Measurements from ENCODE around the gene ULBP3. TPM values are rescaled to one million over a fixed set of nuclear protein-coding genes. Genes with fewer than 3 reads are reported as not detected.

ULBP3 gene
- total and polyA plus RNA-seq, 7 experiments from 2014 or later: 0.27 to 1.5 (median 0.39) TPM; not detected in 3

- peaks cover 0 to 8% (median 0%) of the 10 kb centered on the region in 11 donors for H3K9me3 Mint-ChIP-seq
- peaks cover 3% of the 10 kb centered on the region in 2 donors for H3K27me3 ChIP-seq (ENCODE audit: control insufficient read depth in 2 of 2, insufficient read depth in 2 of 2, low read length in 2 of 2)
Observed at GRCh38 chr6:150050846-150051245, 18.1 kb downstream of the ULBP3 start.

GRCh38 chr6:150048099-150048498 is 20.8 kb downstream of the ULBP3 start:
- ATAC-seq (no peak), DNase-seq (no peak)
- Histone ChIP-seq H3K27me3 (ENCODE audit: control insufficient read depth in 2 of 2, insufficient read depth in 2 of 2, low read length in 2 of 2) (peaks cover 3% of the 10 kb centered on the region in 2 donors), H3K27ac (ENCODE audit: low read depth, low read length) (no peak overlapping the region), H3K36me3 (ENCODE audit: control insufficient read depth in 2 of 3, insufficient read depth in 3 of 3, low read length in 3 of 3) (no peaks in the 10 kb centered on the region), H3K4me1 (ENCODE audit: control insufficient read depth in 2 of 2, insufficient read depth in 2 of 2, low read length in 2 of 2) (no peaks in the 10 kb centered on the region), H3K9me3 (ENCODE audit: control insufficient read depth in 2 of 3, low read length in 3 of 3) (no peaks in the 10 kb centered on the region), H3K4me3 (ENCODE audit: low read length) (no peak overlapping the region)
- POLR2A ChIA-PET: no interaction called here
- H3K9me3 Mint-ChIP-seq: peaks cover 0 to 3% (median 0%) of the 10 kb centered on the region in 11 donors
- H3K36me3 Mint-ChIP-seq: peaks cover 0 to 3% (median 0%) of the 10 kb centered on the region in 5 donors
- intact Hi-C loops (cut with micrococcal nuclease): no loop called here
- peaks cover 42 to 56% (median 46%) of the 10 kb centered on the region in 5 donors for H3K27me3 Mint-ChIP-seq
- peaks cover 0 to 6% (median 3%) of the 10 kb centered on the region in 7 donors for H3K4me1 Mint-ChIP-seq
- CTCF ChIA-PET: no interaction called here
- H3K27ac Mint-ChIP-seq: no peak overlapping the region
- no peak overlapping the region for H3K4me3 Mint-ChIP-seq

More at GRCh38 chr6:150050846-150051245, 18.1 kb downstream of the ULBP3 start:
- H3K27ac ChIP-seq (ENCODE audit: low read depth, low read length): no peak overlapping the region
- ChIA-PET POLR2A (no interaction called here), CTCF (no interaction called here)
- DNase-seq: no peak
- no peak overlapping the region for H3K4me3 ChIP-seq (ENCODE audit: low read length)
- H3K4me1 ChIP-seq (ENCODE audit: control insufficient read depth in 2 of 2, insufficient read depth in 2 of 2, low read length in 2 of 2): no peaks in the 10 kb centered on the region
- Mint-ChIP-seq H3K27ac (no peak overlapping the region), H3K36me3 (peaks cover 0 to 5% (median 0%) of the 10 kb centered on the region in 5 donors), H3K4me1 (peaks cover 0 to 6% (median 4%) of the 10 kb centered on the region in 7 donors), H3K27me3 (peaks cover 54 to 75% (median 69%) of the 10 kb centered on the region in 5 donors), H3K4me3 (no peak overlapping the region)
- intact Hi-C loops (cut with micrococcal nuclease): no loop called here
- no peaks in the 10 kb centered on the region for H3K9me3 ChIP-seq (ENCODE audit: control insufficient read depth in 2 of 3, low read length in 3 of 3)
- ATAC-seq: no peak
- no peaks in the 10 kb centered on the region for H3K36me3 ChIP-seq (ENCODE audit: control insufficient read depth in 2 of 3, insufficient read depth in 3 of 3, low read length in 3 of 3)

GRCh38 chr6:150046943-150047342 is 22.0 kb downstream of the ULBP3 start:
- no peaks in the 10 kb centered on the region for H3K9me3 ChIP-seq (ENCODE audit: control insufficient read depth in 2 of 3, low read length in 3 of 3)
- H3K27me3 ChIP-seq (ENCODE audit: control insufficient read depth in 2 of 2, insufficient read depth in 2 of 2, low read length in 2 of 2): peaks cover 3% of the 10 kb centered on the region in 2 donors
- H3K4me3 Mint-ChIP-seq: no peak overlapping the region
- H3K4me1 Mint-ChIP-seq: peaks cover 0 to 6% (median 3%) of the 10 kb centered on the region in 7 donors
- ChIA-PET POLR2A (no interaction called here), CTCF (no interaction called here)
- DNase-seq: no peak
- peaks cover 0 to 3% (median 0%) of the 10 kb centered on the region in 11 donors for H3K9me3 Mint-ChIP-seq
- no peaks in the 10 kb centered on the region for H3K36me3 ChIP-seq (ENCODE audit: control insufficient read depth in 2 of 3, insufficient read depth in 3 of 3, low read length in 3 of 3)
- H3K4me3 ChIP-seq (ENCODE audit: low read length): no peak overlapping the region
- peaks cover 34 to 56% (median 40%) of the 10 kb centered on the region in 5 donors for H3K27me3 Mint-ChIP-seq
- H3K27ac ChIP-seq (ENCODE audit: low read depth, low read length): no peak overlapping the region
- intact Hi-C loops (cut with micrococcal nuclease): no loop called here
- H3K36me3 Mint-ChIP-seq: peaks cover 0 to 3% (median 0%) of the 10 kb centered on the region in 5 donors
- no peak overlapping the region for H3K27ac Mint-ChIP-seq
- no peaks in the 10 kb centered on the region for H3K4me1 ChIP-seq (ENCODE audit: control insufficient read depth in 2 of 2, insufficient read depth in 2 of 2, low read length in 2 of 2)
- ATAC-seq: no peak

- H3K4me3 Mint-ChIP-seq: no peak overlapping the region
- peaks cover 0 to 3% (median 0%) of the 10 kb centered on the region in 11 donors for H3K9me3 Mint-ChIP-seq
Observed at GRCh38 chr6:150044621-150045145, 24.2 kb downstream of the ULBP3 start.

GRCh38 chr6:150043501-150044412 is 25.2 kb downstream of the ULBP3 start:
- Mint-ChIP-seq H3K36me3 (peaks cover 0 to 3% (median 0%) of the 10 kb centered on the region in 5 donors), H3K4me1 (peaks cover 0 to 7% (median 4%) of the 10 kb centered on the region in 7 donors)
- CTCF ChIA-PET: no interaction called here

More at GRCh38 chr6:150044621-150045145, 24.2 kb downstream of the ULBP3 start:
- DNase-seq (no peak), ATAC-seq (no peak)
- peaks cover 0 to 6% (median 3%) of the 10 kb centered on the region in 7 donors for H3K4me1 Mint-ChIP-seq
- ChIA-PET CTCF (no interaction called here), POLR2A (no interaction called here)
- H3K36me3 Mint-ChIP-seq: peaks cover 0 to 3% (median 0%) of the 10 kb centered on the region in 5 donors
- no peaks in the 10 kb centered on the region for H3K4me1 ChIP-seq (ENCODE audit: control insufficient read depth in 2 of 2, insufficient read depth in 2 of 2, low read length in 2 of 2)
- intact Hi-C loops (cut with micrococcal nuclease): no loop called here
- H3K4me3 ChIP-seq (ENCODE audit: low read length): no peak overlapping the region
- H3K9me3 ChIP-seq (ENCODE audit: control insufficient read depth in 2 of 3, low read length in 3 of 3): no peaks in the 10 kb centered on the region
- peaks cover 0 to 4% of the 10 kb centered on the region in 2 donors for H3K27me3 ChIP-seq (ENCODE audit: control insufficient read depth in 2 of 2, insufficient read depth in 2 of 2, low read length in 2 of 2)
- peaks cover 42 to 59% (median 48%) of the 10 kb centered on the region in 5 donors for H3K27me3 Mint-ChIP-seq
- no peak overlapping the region for H3K27ac Mint-ChIP-seq
- H3K36me3 ChIP-seq (ENCODE audit: control insufficient read depth in 2 of 3, insufficient read depth in 3 of 3, low read length in 3 of 3): no peaks in the 10 kb centered on the region
- no peak overlapping the region for H3K27ac ChIP-seq (ENCODE audit: low read depth, low read length)

GRCh38 chr6:150043096-150043495 is 25.8 kb downstream of the ULBP3 start:
- DNase-seq (no peak), ATAC-seq (no peak)
- H3K27ac Mint-ChIP-seq: no peak overlapping the region
- peaks cover 0 to 9% (median 3%) of the 10 kb centered on the region in 7 donors for H3K4me1 Mint-ChIP-seq
- intact Hi-C loops (cut with micrococcal nuclease): no loop called here
- H3K27me3 ChIP-seq (ENCODE audit: control insufficient read depth in 2 of 2, insufficient read depth in 2 of 2, low read length in 2 of 2): peaks cover 0 to 14% of the 10 kb centered on the region in 2 donors
- peaks cover 0 to under 1% (median 0%) of the 10 kb centered on the region in 11 donors for H3K9me3 Mint-ChIP-seq
- H3K36me3 Mint-ChIP-seq: peaks cover 0 to 3% (median 0%) of the 10 kb centered on the region in 5 donors
- no peak overlapping the region for H3K27ac ChIP-seq (ENCODE audit: low read depth, low read length)
- ChIA-PET POLR2A (no interaction called here), CTCF (no interaction called here)
- H3K27me3 Mint-ChIP-seq: peaks cover 47 to 68% (median 62%) of the 10 kb centered on the region in 5 donors
- H3K4me3 ChIP-seq (ENCODE audit: low read length): no peak overlapping the region
- H3K9me3 ChIP-seq (ENCODE audit: control insufficient read depth in 2 of 3, low read length in 3 of 3): no peaks in the 10 kb centered on the region
- no peaks in the 10 kb centered on the region for H3K4me1 ChIP-seq (ENCODE audit: control insufficient read depth in 2 of 2, insufficient read depth in 2 of 2, low read length in 2 of 2)
- H3K36me3 ChIP-seq (ENCODE audit: control insufficient read depth in 2 of 3, insufficient read depth in 3 of 3, low read length in 3 of 3): no peaks in the 10 kb centered on the region
- H3K4me3 Mint-ChIP-seq: no peak overlapping the region

More at GRCh38 chr6:150043501-150044412, 25.2 kb downstream of the ULBP3 start:
- peaks cover 0 to 7% of the 10 kb centered on the region in 2 donors for H3K27me3 ChIP-seq (ENCODE audit: control insufficient read depth in 2 of 2, insufficient read depth in 2 of 2, low read length in 2 of 2)
- H3K36me3 ChIP-seq (ENCODE audit: control insufficient read depth in 2 of 3, insufficient read depth in 3 of 3, low read length in 3 of 3): no peaks in the 10 kb centered on the region
- POLR2A ChIA-PET: no interaction called here
- DNase-seq: no peak
- no peak for ATAC-seq
- no peaks in the 10 kb centered on the region for H3K9me3 ChIP-seq (ENCODE audit: control insufficient read depth in 2 of 3, low read length in 3 of 3)
- H3K4me3 ChIP-seq (ENCODE audit: low read length): no peak overlapping the region
- Mint-ChIP-seq H3K9me3 (peaks cover 0 to 3% (median 0%) of the 10 kb centered on the region in 11 donors), H3K27me3 (peaks cover 45 to 62% (median 57%) of the 10 kb centered on the region in 5 donors), H3K4me3 (no peak overlapping the region), H3K27ac (no peak overlapping the region)
- intact Hi-C loops (cut with micrococcal nuclease): no loop called here
- no peaks in the 10 kb centered on the region for H3K4me1 ChIP-seq (ENCODE audit: control insufficient read depth in 2 of 2, insufficient read depth in 2 of 2, low read length in 2 of 2)
- H3K27ac ChIP-seq (ENCODE audit: low read depth, low read length): no peak overlapping the region
